GM21381 (cell line): ENCODE results near the gene TMTC1.
A peak's percentile ranks its signal among the peaks of the same experiment; 100 is the strongest.
"Not testable (repeated sequence)": the region's sequence is repeated elsewhere in the genome, so short reads cannot be mapped to it uniquely, and the experiment has no call there.

ENCODE experiments used
- ATAC-seq: cut with Tn5 transposase; IDR thresholded peaks from one replicate; pipeline ENCODE4 v1.9.1; 2021; ENCODE audit warnings: mild to moderate bottlenecking, moderate library complexity; ENCODE audit not compliant: unreplicated experiment

Gene TMTC1

GRCh38 chr12:29783773-29784666, at the start of gene TMTC1:
TSS of gene TMTC1 (minus strand) at chr12:29783942. CDS start at chr12:29783751, 191 bp downstream.
- ATAC-seq: no peak

DNA sequence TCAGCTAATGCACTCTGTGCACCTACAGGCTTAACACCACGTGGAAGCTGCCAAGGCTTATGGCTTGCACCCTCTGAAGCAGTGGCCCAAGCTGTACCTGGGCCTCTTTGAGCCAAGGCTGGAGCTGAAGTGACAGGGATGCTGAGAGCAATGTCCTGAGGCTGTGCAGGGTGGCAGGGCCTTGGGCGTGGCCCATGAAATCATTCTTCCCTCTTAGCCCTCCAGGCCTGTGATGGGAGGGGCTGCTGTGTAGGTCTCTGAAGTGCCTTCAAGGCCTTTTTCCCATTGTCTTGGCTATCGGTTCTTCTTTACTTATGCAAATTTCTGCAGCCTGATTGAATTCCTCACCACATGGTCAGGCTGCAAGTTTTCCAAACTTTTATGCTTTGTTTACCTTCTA, 47.4 kb upstream of the TMTC1 start:
- ATAC-seq: no peak

- no peak for ATAC-seq
Measured at GRCh38 chr12:29830391-29830790, 46.6 kb upstream of the TMTC1 start.

- no peak for ATAC-seq
Measured at GRCh38 chr12:29818916-29819623, 35.3 kb upstream of the TMTC1 start.

DNA sequence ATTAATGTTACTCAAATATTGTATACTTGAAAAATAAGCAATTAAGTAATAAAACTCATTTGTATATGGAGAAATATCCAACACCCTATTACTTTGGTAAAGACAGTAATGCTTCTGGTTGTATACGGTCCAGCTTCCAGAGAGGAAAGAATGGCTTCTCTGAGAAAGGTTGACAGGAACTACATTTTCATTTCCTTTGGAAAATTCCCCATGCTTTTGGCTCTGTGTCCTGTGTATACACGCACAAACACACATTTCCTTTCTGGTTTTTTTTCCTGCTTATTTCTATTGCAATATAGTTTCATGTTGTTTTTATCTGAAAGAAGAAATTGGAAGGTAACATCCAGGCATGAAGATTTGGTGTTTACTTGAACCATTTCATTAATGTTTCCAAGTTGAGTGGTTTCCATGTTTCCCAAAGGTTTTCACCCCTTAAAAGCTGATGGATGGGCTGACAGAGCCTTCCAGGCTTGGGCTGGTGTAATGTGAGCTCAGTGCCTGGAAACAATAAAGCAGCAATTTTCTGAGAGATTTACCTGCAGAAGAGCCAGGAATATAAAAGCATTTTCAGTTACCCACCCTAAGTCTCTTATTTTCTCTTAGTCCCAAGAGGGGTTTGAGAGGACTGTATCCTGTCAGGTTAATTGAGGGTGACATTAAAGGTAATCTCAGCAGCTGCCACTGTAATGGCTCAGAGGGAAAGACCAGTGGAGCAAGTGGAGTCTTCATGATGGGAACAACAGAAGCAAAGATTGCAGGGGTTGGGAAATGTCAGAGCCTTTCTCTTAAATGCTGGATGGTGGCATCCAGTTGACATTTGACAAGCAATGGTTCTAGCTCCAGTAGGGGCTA, 33.4 kb upstream of the TMTC1 start:
- no peak for ATAC-seq

- ATAC-seq: not testable (repeated sequence)
Measured at GRCh38 chr12:29809616-29810361, 26.0 kb upstream of the TMTC1 start.

GRCh38 chr12:29807129-29807528, 23.4 kb upstream of the TMTC1 start:
- no peak for ATAC-seq

- no peak for ATAC-seq
Measured at GRCh38 chr12:29804019-29804418, 20.3 kb upstream of the TMTC1 start.

- ATAC-seq: no peak
Measured at GRCh38 chr12:29799591-29799990, 15.8 kb upstream of the TMTC1 start.

- no peak for ATAC-seq
Measured at GRCh38 chr12:29797565-29798355, 14.0 kb upstream of the TMTC1 start.

- no peak for ATAC-seq
Measured at GRCh38 chr12:29796823-29797263, 13.1 kb upstream of the TMTC1 start.

DNA sequence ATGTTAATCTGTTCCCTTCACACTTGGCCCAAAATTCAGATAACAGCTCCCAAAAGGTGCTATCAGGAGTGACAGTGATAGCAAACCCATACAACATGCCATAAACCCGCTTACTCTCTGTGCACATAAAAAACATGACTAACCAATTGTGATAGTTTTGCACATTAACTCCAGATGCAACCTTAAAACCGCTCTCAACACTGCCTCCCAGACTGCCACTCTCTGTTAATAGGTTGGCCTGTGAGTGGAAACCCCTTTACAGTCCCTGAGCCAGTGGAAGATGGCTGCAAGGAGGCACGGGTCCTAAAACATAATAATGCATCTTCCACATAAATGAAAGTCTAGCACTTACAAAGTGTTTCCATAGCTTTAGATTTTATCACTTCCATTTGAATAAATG, 12.0 kb upstream of the TMTC1 start:
- no peak for ATAC-seq

DNA sequence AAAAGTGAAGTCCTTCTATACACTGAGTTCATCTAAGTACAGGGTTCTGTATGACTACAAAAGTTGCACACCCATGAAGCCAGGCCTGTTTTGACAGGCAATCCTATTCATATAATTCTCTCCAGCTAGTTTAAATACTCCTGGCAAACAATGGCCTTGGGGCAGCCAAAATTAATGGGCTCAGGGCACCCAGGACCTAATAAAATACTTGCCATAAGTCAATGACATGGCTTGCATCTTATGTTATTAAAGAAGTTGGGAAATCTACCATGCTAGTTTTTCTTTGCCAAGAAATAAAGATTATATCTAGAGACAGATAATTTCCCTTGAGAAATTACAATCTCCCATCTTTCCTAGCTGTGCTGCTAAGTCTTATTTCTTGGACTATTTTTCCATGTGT, 11.1 kb upstream of the TMTC1 start:
- ATAC-seq: no peak

- no peak for ATAC-seq
Measured at GRCh38 chr12:29792853-29793252, 9.1 kb upstream of the TMTC1 start.

- ATAC-seq: no peak
Measured at GRCh38 chr12:29792132-29792531, 8.4 kb upstream of the TMTC1 start.

DNA sequence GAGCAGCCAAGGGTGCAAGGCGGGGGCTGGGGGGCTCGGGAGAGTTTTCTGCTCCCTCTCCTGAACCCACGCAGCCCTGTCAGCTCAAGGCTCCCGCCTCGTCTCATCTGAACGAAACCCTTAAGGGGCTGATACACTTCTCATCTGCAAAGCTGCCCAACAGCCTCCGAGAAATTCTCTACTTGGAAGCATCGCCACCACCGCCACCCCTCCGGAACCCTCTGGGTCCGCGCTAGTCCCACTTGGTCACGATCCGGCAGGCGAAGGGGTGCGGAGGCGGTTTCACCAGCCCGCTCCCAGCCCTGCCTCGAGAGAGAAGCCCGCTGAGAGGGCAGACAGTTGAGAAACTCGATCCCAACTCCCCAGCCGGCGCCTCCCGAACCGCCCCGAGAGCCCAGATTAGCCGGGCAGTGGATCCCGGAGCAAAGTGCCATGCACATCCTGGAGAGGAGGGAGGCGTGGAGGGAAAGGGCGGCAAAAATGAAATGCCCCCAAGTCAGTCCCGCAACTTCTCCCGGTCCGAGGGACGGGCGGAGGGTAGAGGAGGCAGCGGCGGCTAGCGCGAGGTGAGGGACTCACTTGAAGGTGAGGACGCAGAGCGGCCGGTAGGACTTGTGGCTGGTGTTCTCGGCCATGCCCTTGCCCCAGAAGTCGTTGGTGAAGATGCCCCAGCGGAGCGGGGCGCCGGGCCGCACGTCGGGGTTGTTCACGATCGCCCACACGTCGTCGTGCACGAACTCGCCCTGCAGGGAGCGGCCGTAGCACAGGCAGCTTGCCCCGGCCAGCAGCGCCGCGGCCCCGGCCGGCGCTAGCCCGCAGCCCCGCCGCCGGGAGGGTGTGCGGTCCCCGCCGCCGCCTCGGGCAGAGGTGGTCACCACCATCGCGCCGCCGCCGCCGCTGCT, 620 bp downstream of the TMTC1 start:
- peak; percentile 21 for ATAC-seq

- ATAC-seq: peak; percentile 67
Measured at GRCh38 chr12:29782285-29782870, 1.4 kb downstream of the TMTC1 start.

- peak; percentile 27 for ATAC-seq
Measured at GRCh38 chr12:29781705-29782266, 2.0 kb downstream of the TMTC1 start.
